Activated T-cell treated with anti-CD3 and anti-CD28 coated beads, Interleukin-2, amount 50 U/mL, for 4 hours (primary cell): ENCODE data around the gene DMWD. TPM values are rescaled to one million over a fixed set of nuclear protein-coding genes. Genes with fewer than 3 reads are reported as not detected.

Experiments
- ATAC-seq, 2 donors: fragments of 200-7000 bp; cut with Tn5 transposase; one replicate each; pipeline ENCODE4 v1.10.0; 2021
- DNase-seq: peaks from one replicate; pipeline ENCODE4 v3.0.0-alpha.2; 2020
- H3K27me3 Mint-ChIP-seq: one replicate; pipeline ENCODE4 v1.8.0; 2021; ENCODE audit warnings: low read depth, mixed read lengths
- H3K36me3 Mint-ChIP-seq: one replicate; pipeline ENCODE4 v1.8.0; 2022; ENCODE audit warnings: mixed read lengths; ENCODE audit not compliant: insufficient read depth
- H3K4me1 Mint-ChIP-seq: one replicate; pipeline ENCODE4 v1.8.0; 2021; ENCODE audit warnings: low read depth, mixed read lengths
- H3K4me3 Mint-ChIP-seq: one replicate; pipeline ENCODE4 v1.8.0; 2021; ENCODE audit warnings: mild to moderate bottlenecking, moderate library complexity, mixed read lengths
- H3K9me3 Mint-ChIP-seq: one replicate; pipeline ENCODE4 v1.8.0; 2021; ENCODE audit warnings: mixed read lengths
- total RNA-seq, 3 donors: library from RNA; stranded (reverse); gene quantifications; one replicate each; pipeline ENCODE4 v1.2.1, GENCODE V29; 2021

The DMWD gene
- total RNA-seq, 3 donors from 2014 or later, result 53.3 to 60.5 (median 54.2) TPM

DNA sequence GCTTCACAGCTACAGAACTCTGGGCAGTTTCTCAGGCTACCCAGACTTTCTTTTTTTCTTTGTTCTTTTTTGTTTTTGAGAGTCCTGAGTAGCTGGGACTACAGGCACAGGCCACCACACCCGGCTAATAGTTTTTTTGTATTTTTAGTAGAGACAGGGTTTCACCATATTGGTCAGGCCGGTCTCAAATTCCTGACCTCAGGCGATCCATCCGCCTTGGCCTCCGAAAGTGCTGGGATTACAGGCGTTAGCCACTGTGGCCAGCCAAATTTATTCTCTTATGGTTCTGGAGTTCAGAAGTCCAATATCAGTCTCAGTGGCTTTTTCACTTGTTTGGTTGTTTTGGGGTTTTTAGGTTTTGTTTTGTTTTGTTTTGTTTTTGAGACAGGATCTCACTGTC lies 47.0 kb downstream of the DMWD start:
- Mint-ChIP-seq H3K4me1 (no peaks in the 10 kb centered on the region), H3K4me3 (no peak overlapping the region), H3K27me3 (peaks cover 14% of the 10 kb centered on the region), H3K9me3 (no peaks in the 10 kb centered on the region), H3K36me3 (no peaks in the 10 kb centered on the region)
- no peak for DNase-seq
- ATAC-seq, result no peak

- no peak for DNase-seq
- H3K4me1 Mint-ChIP-seq, result no peaks in the 10 kb centered on the region
- no peak overlapping the region for H3K4me3 Mint-ChIP-seq
- H3K27me3 Mint-ChIP-seq, result peaks cover 20% of the 10 kb centered on the region
- H3K36me3 Mint-ChIP-seq, result no peaks in the 10 kb centered on the region
- ATAC-seq, result no peak
- H3K9me3 Mint-ChIP-seq, result no peaks in the 10 kb centered on the region
Measured at GRCh38 chr19:45742969-45743368, 49.7 kb downstream of the DMWD start.

DNA sequence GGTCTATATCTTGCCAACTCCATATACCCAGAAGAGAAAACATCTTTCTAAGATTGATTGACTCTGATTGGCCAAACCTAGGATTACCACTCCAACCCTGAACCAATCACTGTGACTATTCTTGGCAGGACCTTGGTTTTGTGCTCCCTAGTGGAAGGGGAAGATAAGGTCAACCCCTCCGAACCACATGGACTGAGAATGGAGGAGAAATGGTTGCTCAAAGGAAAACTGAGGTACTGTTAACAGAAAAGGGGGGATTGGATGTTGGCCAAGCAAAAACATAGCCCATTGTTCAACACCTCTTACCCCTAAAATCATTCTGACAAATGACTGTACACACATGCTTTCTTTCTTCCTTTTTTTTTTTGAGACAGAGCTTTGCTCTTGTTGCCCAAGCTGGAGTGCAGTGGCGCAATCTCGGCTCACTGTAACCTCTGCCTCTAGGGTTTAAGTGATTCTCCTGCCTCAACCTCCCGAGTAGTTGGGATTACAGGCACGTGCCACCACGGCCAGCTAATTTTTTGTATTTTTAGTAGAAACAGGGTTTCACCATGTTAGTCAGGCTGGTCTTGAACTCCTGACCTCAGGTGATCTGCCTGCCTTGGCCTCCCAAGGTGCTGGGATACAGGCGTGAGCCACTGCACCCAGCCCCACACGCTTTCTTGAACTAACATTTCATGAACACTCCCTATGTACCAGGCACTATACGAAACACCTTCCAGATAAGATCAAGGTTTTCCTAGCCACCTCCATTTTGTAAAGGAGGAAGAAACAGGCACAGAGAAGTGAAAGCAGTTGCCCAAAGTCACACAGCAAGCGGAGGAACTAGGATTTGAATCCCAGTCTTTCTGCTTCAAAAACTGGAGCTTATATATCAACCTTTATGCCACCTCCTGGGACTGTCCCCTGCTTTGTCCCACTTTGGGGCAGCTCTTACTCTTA lies 52.9 kb downstream of the DMWD start:
- Mint-ChIP-seq H3K27me3 (peaks cover 11% of the 10 kb centered on the region), H3K4me1 (no peaks in the 10 kb centered on the region), H3K4me3 (no peak overlapping the region), H3K36me3 (no peaks in the 10 kb centered on the region), H3K9me3 (no peaks in the 10 kb centered on the region)
- no peak for DNase-seq
- ATAC-seq, result no peak

- Mint-ChIP-seq H3K27me3 (no peaks in the 10 kb centered on the region), H3K4me3 (no peak within 1 kb of the TSS), H3K36me3 (no peaks in the 10 kb centered on the region), H3K9me3 (no peaks in the 10 kb centered on the region), H3K4me1 (peaks cover 18% of the 10 kb centered on the region)
- ATAC-seq (no peak), DNase-seq (no peak)
Measured at GRCh38 chr19:45733160-45733810, 59.4 kb downstream of the DMWD start, which contains the start of gene MEIOSIN. Gene MEIOSIN, plus strand, starts transcription at chr19:45733439. Its CDS starts 1,938 bp downstream, at chr19:45735377.

Other genes with a start within 250 kb of the DMWD start
- gene OPA3, start 208.0 kb downstream of the DMWD start, total RNA-seq, result 10 to 100 TPM; 14.1 to 15.5 (median 15.1) TPM
- under 1 TPM in 1 of 3 donors, not detected in 2; 0.05 TPM for gene GPR4, start 190.6 kb downstream of the DMWD start, total RNA-seq
- 100 to 1,000 TPM; 136 to 178 (median 150) TPM for gene EML2, start 153.4 kb downstream of the DMWD start, total RNA-seq
- 1 to 10 TPM in 2 of 3 donors, under 1 TPM in 1; 0.66 to 1.4 (median 1.0) TPM for gene GIPR, start 124.6 kb downstream of the DMWD start, total RNA-seq
- 100 to 1,000 TPM; 903 to 949 (median 911) TPM for gene SNRPD2, start 100.9 kb downstream of the DMWD start, total RNA-seq
- gene QPCTL, start 100.2 kb downstream of the DMWD start, total RNA-seq, result 10 to 100 TPM; 10.3 to 13.2 (median 12.3) TPM
- 10 to 100 TPM; 29.5 to 33.3 (median 29.8) TPM for gene FBXO46, start 61.9 kb downstream of the DMWD start, total RNA-seq
- not detected for gene MEIOSIN, start 59.4 kb downstream of the DMWD start, total RNA-seq
- 1 to 10 TPM; 1.5 to 1.7 (median 1.6) TPM for gene SIX5, start 23.6 kb downstream of the DMWD start, total RNA-seq
- gene DMPK, start 10.4 kb downstream of the DMWD start, total RNA-seq, result 10 to 100 TPM; 19.9 to 22.6 (median 21.1) TPM
- gene RSPH6A, start 22.5 kb upstream of the DMWD start, total RNA-seq, result under 1 TPM; 0.15 to 0.33 (median 0.26) TPM
- 100 to 1,000 TPM in 2 of 3 donors, 10 to 100 TPM in 1; 94.1 to 108 (median 106) TPM for gene SYMPK, start 70.3 kb upstream of the DMWD start, total RNA-seq
- gene FOXA3, start 71.5 kb upstream of the DMWD start, total RNA-seq, result under 1 TPM; 0.23 to 0.46 (median 0.26) TPM
- gene IRF2BP1, start 93.3 kb upstream of the DMWD start, total RNA-seq, result 10 to 100 TPM; 21.8 to 24.5 (median 22.2) TPM
- gene MYPOP, start 109.8 kb upstream of the DMWD start, total RNA-seq, result 1 to 10 TPM; 4.8 to 5.5 (median 5.1) TPM
- not detected for gene NANOS2, start 121.9 kb upstream of the DMWD start, total RNA-seq
- not detected for gene NOVA2, start 181.0 kb upstream of the DMWD start, total RNA-seq
- 10 to 100 TPM; 16.1 to 18.0 (median 18.0) TPM for gene CCDC61, start 202.6 kb upstream of the DMWD start, total RNA-seq
- gene PGLYRP1, start 230.2 kb upstream of the DMWD start, total RNA-seq, result not detected
- not detected for gene IGFL4, start 248.2 kb upstream of the DMWD start, total RNA-seq